Spleen (tissue), 7 donors: ENCODE measurements around the gene VPS51.

ENCODE experiments used
- CTCF ChIP-seq, 11 experiments: fragments of 200-600 bp in 7 of 11; fragments of 450-650 bp in 4 of 11; sonication (generic) in 4 of 11; IDR thresholded peaks in 8 of 11; conservative IDR thresholded peaks in 3 of 11; 1 replicate in 7 of 11; 2 replicates in 4 of 11; pipeline versions ENCODE4 v1.4.0 to v1.8.0; 2016 to 2021; ENCODE audit warnings: antibody characterized with exemption in 11 of 11, inconsistent platforms in 4 of 11, mild to moderate bottlenecking in 1 of 11
- POLR2A ChIP-seq, 3 donors: fragments of 450-650 bp; IDR thresholded peaks; one replicate each; pipeline ENCODE4 v1.5.1; 2017; ENCODE audit warnings: antibody characterized with exemption in 3 of 3, mild to moderate bottlenecking in 1 of 3
- donor health status: DM: no; HTN: no; CAD: no; lungs with moderate emphysema.
- donor health status: DM: no; HTN: no; CAD: no.
- donor health status: DM: no; HTN: no; CAD: no.

- TF ChIP-seq POLR2A (IDR thresholded peaks at IDR 0.05) (no peak), CTCF (IDR thresholded peaks at IDR 0.05 in 8 of 11, conservative IDR thresholded peaks at IDR 0.05 in 3 of 11) (no peak)
Measured at GRCh38 chr11:65056999-65057398, 39.0 kb upstream of the VPS51 start.
